Stimulated activated CD4-positive, alpha-beta T cell treated with anti-CD3 and anti-CD28 coated beads, Interleukin-2, amount 100 ng/mL, for 48 hours (primary cell): Measurements from ENCODE around the gene ENPP3.
A peak's percentile ranks its signal among the peaks of the same experiment; 100 is the strongest.
"Not testable (repeated sequence)": the region's sequence is repeated elsewhere in the genome, so short reads cannot be mapped to it uniquely, and the experiment has no call there.

Experiments
- DNase-seq, 2 donors: peaks; one replicate each; pipeline ENCODE4 v3.0.0-alpha.2; 2020

ENPP3 gene

DNA sequence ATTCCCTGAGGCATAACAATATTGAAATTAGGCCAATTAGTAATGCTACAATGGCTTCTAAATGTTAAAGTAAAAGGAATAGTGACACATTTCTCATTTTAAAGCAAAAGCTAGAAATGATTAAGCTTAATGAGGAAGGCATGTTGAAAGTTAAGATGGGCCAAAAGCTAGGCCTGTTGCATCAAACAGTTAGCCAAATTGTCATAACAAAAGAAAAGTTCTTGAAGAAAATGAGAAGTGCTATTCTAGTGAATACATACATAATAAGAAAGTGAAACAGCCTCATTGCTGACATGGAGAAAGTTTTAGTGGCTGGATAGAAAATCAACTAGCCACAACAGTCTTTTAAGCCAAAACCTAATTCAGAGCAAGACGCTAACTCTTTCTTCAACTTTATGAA lies 51.2 kb downstream of the ENPP3 start:
- no peak for DNase-seq

DNA sequence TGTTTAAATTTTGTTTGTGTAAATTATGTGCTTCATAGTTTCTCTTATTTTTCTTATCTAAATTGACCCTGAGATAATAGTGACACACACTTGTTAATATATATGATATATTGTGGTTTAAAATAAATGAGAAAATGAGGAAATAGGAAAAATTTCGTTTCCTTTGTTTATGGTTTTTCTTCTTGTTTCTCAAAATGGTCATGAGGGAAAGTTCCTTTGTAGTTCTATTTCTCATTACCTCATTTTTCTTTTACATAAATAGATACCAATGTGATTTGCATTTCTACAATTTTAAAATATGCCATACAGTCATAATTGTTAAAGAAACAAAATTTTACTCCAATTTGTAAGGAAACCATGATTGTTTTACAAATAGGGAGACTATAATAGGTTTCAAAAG lies 54.9 kb downstream of the ENPP3 start:
- DNase-seq: no peak

DNA sequence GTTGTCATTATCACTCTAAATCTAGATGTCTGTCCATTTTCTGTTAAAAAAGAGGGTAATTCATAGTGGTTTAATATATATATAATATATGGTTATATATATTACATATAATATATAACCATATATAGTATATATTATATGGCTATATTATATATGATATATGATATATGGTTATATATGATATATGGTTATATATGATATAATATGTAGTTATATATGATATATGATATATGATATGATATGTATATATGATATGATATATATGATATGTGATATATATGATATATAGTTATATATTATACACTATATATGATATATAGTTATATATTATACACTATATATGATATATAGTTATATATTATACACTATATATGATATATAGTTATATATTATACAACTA lies 55.5 kb downstream of the ENPP3 start:
- DNase-seq: no peak

DNA sequence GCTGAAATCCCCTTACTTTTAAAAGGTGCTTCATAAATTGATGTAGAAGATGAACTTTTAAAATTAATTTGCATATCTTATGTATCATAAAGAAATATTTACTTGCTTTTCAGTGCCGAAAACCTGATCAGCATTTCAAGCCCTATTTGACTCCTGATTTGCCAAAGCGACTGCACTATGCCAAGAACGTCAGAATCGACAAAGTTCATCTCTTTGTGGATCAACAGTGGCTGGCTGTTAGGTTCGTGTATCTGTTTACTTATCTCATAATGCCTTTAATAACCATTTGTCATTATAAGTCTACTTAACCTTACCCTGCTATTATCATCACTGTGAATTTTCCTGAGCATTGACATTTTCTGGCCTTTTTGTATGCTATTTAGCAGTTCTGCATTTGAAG lies 56.3 kb downstream of the ENPP3 start:
- DNase-seq: no peak

DNA sequence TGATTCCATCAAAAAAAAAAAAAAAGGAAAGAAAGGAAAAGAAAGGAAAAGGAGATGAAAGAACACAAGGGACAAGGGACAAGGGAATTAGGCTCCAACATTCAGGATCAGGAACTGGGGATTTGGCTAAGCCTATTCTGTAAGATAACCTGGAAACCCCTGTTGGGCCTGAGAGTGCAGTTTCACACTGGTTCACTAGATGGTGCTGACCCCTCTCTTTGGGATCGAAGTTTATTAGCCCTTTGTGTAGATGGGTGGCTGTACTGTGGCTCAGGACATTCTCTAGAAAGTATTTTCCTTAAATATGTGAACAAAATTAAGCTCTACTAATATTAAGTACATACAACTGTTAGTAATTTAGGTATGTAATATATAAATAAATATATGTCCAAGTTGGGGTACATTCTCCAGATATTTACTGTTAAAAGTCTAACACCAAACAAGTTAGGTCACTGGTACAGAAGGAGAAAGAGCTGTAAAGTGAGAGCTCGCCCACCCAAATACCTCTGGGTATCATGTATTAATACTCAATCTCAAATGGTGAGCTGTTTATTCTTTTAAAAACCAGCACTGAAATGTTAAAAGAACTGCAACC lies 57.8 kb downstream of the ENPP3 start:
- peak; percentile 20 to 32 for DNase-seq

DNA sequence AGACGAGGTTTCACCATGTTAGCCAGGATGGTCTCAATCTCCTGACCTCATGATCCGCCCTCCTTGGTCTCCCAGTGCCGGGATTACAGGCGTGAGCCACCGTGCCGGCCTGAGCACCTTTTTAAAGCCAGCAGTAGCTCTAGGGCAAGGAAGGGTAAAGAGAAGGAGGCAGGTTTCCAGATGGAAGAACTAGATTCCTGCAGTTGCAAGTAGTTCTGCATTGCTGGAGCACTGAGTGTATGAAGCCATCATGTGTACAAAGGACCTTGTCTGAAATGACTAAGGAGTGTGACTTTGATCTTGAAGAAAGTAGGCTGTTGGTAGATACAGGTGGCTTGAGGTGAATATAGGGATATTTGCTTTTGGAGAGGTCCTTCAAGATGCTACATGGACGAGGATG lies 59.9 kb downstream of the ENPP3 start:
- no peak for DNase-seq

DNA sequence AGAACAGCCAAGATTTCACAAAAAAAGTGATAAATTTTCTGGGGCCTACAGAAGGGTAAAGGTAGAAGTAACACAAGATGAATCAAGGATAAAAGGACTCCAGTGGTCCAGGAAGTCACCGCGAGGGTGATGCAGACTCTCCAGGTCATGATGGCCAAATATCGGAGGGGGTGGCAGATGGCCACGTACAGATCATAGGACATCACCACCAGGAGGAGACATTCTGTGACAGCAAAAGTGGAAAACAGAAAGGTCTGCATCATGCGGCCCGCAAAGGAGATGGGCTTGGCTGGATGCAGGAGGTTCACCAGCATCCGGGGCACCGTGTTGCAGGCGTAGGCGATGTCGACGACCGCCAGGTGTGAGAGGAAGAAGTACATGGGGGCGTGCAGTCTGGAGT lies 63.7 kb downstream of the ENPP3 start:
- DNase-seq: not testable (repeated sequence)

DNA sequence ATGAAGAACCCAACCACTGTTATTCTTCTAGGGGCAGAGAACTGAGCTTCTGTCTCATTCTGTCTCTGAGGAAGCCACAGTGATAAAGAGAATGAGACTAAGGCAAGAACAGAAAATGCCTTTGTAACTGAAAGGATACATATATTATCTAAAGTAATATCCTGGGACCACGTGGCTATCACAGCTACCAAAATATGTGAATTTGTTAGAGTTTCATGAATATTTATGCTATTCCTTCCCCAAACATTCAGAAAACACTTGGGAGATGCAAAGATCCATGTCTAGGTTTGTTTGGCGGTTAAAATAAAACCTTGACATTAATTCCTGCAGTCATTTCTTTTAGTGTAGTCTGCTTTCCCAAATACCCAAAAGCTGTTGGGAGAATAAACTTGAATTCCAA lies 66.8 kb downstream of the ENPP3 start:
- DNase-seq: not testable (repeated sequence)

DNA sequence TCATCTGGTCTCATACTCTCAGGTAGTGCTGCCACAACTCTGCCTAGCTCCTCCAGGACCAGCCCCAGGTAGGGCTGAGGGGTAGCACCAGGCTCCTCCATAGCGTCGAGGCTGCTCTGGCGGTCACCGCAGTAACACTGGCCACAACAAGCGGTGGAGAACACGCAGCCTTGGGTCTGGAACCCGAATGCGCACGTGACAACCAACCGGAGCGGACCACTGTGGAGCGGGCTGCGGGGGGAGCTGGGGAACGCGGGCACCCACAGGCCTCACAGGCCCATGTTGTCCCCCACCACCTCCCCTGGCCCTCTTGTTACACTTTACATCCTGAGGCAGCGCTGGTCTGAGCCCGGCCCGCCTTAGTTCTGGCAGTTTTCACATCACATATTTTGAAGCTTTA lies 73.8 kb downstream of the ENPP3 start, which contains the start of gene CTAGE9:
Gene CTAGE9, minus strand, starts transcription at position 101 of the 400 bp plus-strand sequence. Its CDS starts 0 bp downstream, at position 101.
- not testable (repeated sequence) for DNase-seq

DNA sequence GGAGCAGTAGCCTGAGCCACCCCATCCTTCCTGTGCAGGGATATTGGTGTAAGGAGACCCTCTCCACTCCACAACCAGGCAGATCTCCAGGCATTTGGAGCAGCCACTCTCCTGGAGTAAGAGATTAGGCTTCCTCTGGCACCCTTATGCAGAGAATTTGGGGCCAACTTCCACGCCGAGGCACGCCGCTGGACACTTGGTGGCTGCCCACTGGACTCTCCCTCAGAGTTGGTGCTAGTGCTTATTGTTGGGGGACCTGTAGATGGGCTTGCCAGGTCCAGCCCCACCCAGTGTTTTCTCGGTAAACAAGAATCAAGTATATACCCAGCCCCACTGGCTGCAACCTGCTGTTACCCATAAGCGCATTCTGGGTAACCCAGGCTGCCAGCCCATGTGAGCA lies 78.5 kb downstream of the ENPP3 start:
- not testable (repeated sequence) for DNase-seq

DNA sequence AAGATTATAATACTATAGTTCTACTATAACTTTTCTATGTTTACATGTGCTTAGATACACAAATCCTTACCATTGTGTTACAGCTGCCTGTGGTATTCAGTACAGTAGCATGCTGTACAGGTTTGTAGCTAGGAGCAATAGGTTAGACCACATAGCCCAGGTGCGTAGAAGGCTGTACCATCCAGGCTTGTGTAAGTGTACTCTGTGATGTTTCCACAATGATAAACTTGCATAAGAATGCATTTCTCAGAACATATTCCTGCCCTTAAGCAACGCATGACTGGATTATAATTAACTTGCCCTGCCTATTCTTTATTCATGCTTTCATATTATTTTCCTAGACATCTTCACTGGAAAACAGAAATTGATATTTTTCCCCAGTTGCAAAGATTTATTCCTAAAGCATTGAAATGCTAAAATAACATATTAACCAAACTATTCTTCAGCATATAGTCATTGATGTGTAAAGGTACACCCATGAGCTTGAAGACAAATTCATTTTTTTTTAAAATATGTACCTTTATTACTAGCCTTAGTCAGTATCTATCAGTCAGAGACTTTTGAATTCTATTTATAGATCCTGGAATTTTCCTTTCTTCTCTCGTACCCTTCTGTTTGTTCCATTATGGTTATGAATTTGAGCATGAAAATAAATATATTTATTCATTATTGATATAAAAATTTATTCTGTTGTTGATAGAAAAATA lies 80.9 kb downstream of the ENPP3 start:
- DNase-seq: no peak

DNA sequence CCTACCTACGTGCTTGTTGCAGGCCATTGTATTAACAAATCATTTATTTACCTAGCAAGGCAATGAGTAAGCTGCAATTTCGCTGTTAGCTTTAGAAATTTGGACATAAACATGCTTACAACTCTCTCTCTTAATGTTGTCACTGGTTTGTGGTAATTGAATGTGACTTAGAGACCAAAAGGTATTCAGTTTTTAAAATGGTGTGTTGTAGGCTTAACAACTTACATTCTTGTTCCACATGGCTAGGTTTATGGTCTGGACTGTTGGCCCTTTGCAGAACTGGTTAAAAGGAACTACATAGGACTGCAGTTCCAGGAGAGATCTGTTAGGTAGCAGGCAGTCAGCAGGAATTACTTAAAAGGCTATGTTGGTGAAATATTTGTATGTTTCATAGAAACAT lies 84.1 kb downstream of the ENPP3 start:
- no peak for DNase-seq

DNA sequence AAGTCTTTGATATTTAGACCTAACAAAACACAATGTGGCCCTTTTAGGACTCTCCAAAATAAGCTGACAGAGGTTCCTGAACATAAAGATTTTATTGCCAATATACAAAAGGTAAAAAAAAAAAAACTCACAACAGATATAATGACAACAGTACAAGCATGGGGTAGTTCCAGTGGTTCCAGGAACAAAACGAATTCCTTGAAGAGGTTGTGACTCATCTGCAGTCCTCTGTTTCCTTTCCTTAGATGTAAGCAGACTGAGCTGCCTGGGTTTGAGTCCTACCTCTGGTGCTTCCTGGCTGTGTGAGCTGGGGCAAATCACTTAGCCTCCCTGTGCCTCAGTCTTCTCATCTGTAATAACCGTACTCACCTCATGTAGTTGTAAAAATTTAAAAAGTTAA lies 87.0 kb downstream of the ENPP3 start:
- DNase-seq: no peak

DNA sequence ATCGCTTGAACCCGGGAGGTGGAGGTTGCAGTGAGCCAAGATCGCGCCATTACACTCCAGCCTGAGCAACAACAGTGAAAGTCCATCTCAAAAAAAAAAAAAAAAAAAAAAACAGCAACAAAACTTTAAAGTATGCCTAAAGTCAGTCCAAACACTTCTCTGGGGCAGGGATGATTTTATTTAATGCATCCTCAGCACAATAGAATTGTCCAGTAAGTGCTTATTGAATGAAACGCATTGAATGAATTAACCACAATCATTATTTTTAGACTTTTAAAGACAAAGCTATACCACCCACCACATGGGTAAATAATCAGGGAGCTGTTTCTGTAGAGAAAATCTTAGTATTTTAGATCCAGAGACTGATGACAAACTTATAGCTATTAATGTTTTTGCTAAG lies 90.4 kb downstream of the ENPP3 start:
- DNase-seq: no peak

DNA sequence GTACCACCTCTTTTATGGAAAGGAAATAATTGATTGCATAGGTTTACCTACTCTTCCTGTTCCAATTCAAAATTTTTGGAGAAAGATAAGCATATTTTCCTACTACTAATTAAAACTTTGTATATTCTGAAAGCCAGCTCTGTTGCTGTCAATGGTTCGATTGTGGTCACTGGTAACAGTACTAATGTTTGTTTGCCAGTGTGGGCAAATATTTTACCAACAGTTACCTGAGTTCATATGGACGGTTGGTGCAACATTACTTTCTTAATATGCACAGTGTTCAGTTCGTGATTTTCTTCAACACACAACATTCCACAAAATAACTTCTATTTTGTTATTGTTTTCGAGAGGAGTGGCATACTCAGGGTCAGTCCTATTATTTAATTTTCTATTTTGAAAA lies 90.8 kb downstream of the ENPP3 start:
- DNase-seq: no peak

DNA sequence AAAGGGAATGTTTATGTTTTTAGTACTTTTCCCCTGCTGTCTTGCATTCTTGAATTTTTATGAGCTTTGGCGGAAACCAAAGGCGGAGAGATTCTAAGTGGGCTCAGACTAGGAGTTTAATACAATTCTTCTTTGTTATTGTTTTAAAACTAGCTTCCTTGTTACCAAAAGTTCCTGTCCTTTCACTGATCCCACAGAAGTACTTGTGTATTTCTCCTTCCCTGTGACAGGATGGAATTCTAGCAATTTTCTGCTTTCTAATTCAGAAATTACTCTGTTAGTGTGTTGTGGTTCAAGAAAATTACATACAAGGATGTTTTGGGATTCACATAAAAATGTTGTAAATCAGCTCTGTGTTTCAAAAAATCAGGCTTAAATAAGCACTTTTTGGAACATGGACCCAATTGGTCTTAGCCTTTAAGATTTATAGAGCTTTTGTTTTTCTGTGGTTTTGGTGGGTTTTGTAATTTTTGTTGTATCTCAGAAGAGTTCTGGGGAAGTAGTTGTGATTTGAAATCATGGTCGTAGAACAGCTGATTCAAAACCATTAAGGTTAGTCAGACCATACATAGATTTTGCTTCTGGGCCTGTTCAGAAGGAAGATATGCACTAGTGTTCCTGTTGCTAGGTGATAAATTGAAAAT lies 91.3 kb downstream of the ENPP3 start:
- no peak for DNase-seq

DNA sequence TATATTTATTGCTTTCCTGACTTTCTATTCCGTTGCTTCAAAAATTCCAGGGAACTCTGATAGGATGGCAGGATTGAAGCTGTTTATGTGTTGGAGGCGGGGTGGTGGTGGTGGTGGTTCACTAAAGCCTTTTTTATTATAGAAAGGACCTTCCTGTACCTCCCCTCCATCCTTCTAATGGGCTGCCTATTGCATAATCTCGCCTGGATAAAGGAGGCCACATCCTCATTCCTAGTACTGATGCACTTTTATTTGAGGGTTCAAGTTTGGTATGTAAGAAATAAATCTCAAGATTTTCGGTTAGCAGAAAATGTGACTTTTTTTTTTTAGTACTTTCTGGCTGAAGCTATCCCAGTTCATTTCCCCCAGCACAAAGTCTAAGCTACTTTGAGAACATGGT lies 92.4 kb downstream of the ENPP3 start:
- DNase-seq: no peak

DNA sequence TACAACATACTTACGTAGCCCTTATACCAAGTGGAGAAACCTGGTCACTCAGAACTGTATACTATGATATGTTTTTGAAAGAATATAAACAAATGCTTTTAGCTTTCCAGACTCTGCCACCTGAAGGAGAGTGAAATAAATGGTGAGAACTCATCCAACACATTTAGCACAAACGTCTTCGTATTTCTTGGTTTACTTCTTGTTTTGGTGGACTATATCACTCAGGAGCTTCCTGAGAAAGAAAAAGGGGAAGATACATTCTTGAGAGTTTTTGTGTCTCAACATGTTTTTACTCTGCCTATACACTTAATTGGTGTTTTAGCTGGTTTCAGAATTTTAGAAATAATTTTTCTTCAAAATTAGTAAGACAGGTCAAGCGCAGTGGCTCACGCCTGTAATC lies 93.2 kb downstream of the ENPP3 start:
- DNase-seq: no peak

DNA sequence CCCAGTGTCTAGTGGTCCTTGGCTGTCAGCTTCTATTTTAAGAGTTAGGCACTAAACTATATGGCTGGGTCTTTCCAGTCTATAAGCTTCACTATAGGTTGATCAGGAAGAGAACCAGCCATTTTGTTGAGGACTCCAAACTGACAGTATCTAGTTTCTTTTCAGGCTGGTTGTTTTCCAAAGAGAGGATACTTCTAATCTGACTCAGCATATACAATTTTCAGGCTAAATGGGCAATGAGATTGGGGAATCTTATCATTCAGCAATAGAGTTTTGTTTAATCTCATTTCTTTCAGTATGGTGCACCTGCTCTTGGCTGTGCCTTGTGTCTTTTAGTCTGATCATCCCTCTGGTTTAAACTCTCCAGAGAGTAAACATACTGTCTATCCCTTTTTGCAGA lies 94.1 kb downstream of the ENPP3 start:
- no peak for DNase-seq

DNA sequence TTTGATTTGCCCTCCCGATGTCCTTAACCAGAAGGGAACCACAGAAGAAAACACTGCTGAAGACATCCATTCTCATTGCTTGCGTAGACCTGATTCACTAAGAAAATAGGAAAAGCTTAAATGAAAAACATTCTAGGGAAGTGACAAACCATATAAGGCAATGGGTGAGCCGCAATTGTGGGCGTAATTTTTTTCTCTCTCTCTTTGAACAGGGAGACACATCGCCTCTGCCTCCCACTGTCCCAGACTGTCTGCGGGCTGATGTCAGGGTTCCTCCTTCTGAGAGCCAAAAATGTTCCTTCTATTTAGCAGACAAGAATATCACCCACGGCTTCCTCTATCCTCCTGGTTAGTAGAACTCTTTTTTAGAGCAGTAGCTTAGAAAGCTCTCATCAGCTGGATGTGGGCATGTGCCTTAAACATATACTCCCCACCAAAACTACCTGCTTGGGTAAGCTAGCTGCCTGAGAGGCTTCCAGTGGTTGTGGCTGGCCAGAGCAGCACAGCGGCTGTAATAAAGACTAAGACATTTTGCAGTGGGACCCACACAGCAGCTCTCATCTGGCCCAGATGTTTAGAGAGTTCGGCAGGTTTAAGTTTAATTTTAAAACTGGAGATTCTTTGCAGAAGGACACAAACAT lies 96.4 kb downstream of the ENPP3 start:
- DNase-seq: no peak

DNA sequence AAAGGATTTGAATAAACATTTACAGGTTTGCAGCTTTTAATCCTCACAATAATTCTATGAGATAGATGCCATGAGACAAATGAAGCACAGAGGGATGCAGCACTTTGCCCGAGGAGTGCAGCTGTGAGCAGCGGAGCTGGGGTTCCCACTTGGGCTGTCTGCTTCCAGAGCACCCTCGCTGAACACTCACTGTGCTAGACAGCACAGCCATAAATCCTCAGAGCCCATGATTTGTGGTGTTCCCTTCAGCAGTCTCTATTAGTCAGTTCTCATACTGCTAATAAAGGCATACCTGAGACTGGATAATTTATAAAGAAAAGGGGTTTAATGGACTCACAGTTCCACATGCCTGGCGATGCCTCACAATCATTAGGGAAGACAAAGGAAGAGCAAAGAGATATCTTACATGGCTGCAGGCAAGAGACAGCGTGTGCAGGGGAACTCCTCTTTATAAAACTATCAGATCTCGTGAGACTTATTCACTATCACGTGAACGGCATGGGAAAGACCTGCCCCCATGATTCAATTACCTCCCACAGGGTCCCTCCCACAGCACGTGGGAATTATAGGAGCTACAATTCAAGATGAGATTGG lies 99.0 kb downstream of the ENPP3 start:
- no peak for DNase-seq

DNA sequence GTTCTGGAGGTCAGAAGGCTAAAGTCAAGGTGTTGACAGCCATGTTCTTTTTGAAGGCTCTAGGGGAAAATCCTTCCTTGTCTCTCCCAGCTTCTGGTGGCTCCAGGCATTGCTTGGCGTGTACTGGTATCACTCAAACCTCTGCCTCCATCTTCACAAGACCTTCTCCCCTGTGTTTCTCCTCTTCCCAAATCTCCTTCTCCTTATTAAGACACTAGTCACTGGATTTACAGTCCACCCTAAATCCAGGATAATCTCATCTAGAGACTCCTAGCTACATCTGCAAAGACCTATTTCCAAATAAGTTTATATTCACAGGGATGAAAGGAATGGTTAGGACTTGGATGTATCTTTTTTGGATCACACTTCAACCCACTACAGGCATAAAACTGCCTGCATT lies 99.7 kb downstream of the ENPP3 start:
- no peak for DNase-seq

DNA sequence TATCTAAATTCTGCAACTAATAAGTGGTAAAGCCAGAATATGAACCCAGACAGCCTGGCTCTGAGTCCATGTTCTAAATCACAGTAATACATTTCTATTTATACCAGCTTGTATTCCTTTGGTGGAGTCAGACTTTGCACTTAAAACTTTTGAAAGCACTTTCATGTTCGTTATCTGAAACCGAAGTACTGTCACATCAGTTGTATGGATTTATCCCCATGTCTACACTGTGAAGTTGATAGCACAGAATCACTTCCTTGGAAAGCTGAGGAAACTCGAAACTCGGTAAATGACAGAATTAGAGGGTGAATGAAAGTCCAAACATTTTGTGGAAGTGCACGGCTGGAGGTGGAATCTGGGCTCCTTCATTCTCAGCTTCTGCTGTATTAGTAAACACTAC lies 102.0 kb downstream of the ENPP3 start:
- no peak for DNase-seq

DNA sequence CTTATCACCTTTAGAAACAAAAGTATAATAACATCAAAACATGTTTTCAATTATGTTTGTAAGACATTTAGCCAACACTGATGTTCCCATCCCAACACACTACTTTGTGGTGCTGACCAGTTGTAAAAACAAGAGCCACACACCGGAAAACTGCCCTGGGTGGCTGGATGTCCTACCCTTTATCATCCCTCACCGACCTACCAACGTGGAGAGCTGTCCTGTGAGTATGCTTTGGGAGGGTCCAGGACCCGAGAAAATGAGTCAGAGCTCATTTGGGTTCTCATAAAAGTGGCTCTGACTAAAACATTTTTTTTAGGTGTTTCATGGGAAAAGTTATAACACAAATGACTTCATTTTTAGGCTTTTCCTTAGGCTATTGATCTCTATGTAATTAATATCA lies 103.1 kb downstream of the ENPP3 start:
- no peak for DNase-seq
